TTC549 (cell line): ENCODE measurements around the gene CDH13.

Source experiments
- FAIRE-seq: peaks from 2 replicates; lab custom pipeline; 2012; peaks lifted over from hg19 to GRCh38; lab: Jason Lieb, UNC

Gene CDH13

DNA sequence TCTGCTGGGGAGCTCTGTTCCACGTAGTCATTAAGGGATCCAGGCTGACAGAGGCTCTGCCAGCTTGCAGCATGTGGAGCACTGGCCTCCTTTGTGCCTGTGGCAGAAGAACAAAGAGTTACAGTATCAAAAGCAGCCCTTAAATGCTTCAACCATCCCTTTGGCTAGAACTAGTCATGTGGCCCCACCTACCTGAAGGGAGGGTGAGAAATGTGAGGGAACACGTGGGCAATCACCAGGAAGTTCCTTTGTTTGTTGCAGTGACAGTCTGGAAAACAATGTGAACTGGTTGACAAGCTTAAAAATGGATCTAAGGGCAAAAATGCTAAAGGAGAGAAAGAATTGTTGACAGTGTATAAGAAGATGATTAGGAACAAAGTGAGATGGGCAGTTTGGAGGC, 890.6 kb downstream of the CDH13 start:
- no peak for FAIRE-seq

DNA sequence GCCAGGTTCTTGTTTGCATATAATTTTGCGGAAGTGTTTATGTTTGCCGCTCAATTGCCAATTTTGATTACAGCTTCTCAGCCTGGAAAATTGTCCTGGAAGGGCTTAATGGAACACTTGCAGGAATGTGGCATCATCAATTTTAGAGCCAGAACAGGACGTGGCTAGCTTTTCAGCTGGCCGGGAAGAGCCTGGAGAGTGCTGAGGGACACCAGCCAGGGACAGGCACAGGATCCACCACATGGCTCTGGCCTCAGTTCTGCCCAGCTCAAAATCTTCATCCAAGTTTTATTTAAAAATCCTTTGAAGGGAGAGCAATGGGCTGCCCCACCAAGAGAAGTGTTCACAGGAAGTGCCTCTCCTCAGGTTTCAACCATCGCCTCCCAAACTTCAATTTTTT, 893.8 kb downstream of the CDH13 start:
- no peak for FAIRE-seq

DNA sequence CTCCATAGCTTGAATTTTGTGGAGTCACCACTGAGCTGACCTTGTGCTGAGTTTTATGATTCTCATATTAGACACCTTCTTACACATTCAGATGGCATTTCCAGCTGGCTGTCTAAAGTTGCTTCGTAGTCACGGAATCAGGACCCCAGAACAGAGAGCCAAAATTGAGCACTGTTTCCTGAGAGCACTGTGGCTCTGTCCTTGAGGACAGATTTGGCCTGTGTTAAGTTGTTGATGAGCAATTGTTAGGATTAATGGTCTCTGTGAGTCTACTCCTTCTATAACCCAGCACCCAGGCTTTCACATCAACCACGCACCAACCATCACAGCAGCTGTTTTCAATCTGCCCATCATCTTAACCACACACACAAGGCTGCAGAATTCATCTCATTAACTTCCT, 903.5 kb downstream of the CDH13 start:
- no peak for FAIRE-seq

DNA sequence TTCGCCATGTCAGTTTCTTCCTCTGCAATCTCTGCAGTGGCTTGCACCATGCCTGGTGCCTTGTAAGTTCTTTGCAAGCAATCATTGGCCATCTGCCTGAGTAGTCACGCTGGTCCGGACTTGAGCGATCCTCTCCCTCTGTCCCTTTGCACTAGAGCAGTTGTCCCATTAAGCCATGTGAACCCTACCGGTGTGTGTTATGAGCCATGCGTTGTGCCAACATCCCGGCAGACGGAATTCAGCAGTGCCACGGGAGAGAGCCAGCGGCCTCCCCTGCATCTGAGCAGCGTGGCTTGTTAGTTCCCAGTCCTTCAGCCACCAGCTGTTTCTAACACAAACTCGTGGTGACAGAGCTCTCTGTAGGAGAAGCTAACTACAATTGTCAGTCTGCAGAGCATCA, 905.9 kb downstream of the CDH13 start:
- no peak for FAIRE-seq

DNA sequence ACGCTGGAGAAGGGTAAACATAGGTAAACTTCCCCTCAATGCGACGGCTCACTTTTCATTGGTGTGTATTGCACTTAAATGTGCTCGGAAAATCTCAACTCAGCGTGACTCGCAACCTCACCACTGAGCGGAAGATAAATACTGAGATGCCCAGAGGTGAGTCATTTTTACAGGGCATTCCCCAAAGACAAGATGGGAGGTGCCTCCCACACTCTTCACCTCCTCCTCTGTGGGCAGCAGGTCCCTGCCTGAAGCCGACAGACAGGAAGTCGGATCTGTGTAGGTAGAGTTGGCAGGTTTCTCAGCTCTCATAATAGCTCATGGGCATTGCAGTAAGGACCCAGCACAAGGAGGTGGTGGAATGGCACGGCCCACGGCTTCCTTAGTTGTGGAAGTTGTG, 906.4 kb downstream of the CDH13 start:
- FAIRE-seq, result no peak

DNA sequence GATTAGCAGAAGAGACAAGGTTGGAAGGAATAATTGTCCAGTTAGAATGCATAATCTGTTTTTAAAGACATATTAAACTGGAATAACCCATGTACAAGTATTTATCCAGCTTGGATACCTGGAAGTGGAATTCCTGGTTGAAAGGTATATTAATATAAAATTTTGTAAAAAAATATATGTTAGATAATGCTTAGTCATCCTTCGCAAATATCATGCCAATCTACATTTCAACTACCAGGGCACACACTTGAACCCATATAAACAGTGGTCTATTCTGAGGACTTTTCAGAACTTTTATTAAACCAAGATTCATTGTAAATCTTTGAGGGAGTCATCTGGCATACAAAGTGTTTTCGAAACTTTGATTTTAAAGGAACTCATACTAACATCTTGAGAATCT, 911.9 kb downstream of the CDH13 start:
- no peak for FAIRE-seq

DNA sequence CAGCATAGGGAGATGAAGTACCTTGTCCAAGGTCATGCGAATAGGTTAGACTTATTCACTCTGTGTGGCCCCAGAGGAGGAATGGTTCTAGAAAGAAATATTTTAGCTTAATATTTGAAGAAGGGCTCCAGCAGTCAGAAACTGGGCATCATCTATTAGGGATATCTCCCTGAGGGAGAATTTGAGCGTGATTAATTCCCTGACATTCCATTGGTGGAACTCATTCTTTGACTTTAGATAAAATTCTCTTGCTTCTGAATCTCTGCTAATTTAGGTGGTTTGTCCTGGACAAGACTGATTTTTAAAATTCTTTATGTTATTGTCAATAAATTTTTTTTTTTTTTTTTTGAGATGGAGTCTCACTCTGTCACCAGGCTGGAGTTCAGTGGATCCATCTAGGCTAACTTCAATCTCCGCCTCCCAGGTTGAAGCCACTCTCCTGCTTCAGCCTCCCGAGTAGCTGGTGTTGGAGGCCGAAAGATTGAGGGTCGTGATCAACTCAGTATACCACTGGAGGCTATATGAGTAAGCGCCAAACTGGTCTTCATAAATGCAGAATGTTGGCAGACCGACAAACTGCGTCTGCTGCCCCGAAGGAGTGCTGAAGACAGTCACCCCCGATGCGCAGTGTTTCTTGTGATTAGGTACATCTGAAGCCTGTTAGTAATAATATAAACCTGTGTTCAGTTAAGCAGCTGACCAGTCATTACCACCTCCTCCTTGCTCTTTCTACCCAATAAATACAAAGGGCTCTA, 913.1 kb downstream of the CDH13 start:
- FAIRE-seq, result no peak

DNA sequence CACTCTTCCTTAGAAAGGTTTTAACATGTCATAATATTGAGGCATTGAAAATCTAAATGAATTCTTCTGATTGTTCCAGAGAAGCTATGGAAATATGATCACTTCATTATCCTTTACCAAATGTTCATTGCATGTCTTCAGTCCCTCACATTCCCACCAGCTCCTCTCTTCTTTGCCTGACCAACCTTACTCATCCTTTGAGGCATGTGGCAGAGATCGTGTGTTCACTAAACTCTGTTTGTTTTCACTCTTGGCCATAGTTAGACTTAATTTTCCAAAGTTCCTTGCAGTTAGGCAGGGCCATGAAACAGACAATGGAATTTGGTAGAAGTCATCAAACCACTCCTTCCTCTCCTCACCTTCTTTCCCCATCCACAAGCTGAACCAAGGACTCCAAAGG, 914.5 kb downstream of the CDH13 start:
- no peak for FAIRE-seq

DNA sequence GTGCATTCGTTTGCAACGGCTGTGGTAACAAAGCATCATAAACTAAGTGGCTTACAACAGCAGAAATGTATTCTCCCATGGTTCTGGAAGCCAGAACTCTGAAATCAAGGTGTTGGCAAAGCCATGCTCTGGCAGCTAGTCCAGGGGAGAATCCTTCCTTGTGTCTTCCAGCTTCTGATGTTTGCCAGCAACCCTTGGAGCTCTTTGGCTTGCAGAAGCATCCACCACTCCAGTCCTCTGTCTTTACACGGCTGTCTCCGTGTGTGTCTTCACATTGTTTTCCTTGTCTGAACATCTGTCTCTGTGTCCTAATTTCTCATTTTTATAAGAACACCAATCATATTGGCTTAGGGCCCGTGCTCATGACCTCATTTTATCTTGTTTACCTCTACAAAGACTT, 915.7 kb downstream of the CDH13 start:
- FAIRE-seq, result no peak

DNA sequence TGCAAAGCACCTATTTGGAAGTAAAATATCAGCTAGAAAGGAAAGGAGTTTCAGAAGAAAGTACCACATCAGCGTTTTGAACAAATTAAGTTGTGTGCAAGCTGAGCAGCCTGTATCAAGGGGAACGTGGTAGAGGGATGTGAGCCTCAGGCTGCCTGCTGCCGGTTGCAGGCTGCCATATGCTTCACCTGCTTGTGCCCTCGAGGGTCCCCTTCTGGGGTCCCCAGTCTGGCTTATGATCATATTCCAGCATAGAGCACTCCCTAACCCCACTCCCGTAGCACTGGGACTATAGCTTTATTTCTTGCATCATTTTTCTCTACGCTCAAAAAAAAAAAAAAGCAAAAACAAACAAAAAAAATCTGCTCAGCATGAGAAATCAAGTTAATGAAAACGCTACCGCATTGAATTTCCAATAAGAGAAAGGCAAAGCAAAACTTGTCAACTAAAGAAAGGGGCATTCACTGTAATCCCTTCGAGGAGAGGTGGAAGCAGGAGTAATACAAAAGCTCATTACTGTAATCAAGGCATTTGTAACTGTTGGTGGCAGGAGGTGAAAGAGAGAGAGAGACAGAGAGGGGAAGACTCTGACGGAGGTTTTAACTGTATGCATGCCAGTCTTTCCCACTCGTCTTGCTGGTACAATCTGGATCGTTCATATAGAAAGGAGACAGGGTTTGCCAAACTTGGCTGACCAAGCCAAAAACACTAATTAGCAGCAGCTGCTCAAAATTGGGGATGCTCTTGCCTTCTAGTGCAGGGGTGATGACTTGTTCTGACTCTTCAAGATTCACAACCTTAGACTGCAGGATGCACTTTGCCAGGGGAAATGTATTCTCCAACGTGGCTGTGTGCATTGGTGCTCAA, 922.8 kb downstream of the CDH13 start:
- FAIRE-seq, result no peak

DNA sequence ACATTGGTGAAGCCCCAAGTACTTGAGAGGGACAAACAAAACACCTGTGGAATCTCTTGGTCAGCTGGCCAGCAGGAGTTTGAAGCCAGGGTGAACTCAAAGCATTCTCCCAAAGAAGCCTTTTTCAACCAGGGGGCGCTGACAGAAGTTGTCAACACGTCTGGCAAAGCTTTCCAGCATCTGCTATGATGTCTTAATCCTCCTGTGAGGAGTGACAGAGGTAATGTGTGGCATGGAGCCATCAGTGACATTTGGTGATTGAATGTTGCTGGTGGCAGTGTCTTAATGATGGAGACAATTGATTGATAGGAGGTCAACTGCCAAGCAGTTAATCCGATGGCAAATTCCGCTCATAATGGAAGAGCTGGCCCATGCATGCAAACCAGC, 923.4 kb downstream of the CDH13 start:
- FAIRE-seq, result no peak

DNA sequence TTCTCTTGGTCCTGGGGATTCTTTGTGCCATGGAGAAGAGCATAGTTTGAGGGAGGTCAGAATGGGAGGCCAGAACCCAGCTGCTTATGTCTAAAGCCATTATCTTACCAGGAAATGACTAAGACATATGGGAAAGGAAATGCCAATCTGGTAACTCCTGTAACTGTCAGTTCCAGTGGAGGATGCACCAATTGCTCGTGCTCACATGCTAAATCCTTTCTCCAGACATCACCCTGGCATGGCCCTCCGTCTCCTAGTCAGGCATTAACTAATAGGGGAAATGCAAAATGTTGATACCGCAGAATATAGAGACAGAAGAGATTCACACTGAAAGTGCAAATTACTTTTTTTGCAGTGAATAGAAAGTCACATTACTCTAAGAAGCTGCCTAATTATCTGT, 925.5 kb downstream of the CDH13 start:
- FAIRE-seq, result no peak

DNA sequence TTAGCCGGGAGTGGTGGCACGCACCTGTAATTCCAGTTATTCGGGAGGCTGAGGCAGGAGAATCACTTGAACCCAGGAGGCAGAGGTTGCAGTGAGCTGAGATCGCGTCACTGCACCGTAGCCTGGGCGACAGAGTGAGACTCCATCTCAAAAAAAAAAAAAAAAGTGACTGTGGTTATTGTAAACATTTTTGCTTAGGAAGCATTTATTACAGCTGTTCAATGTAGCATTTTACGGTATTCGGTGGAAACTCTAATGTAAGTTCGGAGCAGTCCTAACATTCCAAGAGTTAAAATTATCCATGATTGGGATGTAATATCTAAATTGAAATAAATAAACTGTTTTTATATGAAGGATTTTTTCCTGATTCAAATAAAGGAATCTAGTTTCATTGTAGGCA, 926.2 kb downstream of the CDH13 start:
- FAIRE-seq, result no peak

DNA sequence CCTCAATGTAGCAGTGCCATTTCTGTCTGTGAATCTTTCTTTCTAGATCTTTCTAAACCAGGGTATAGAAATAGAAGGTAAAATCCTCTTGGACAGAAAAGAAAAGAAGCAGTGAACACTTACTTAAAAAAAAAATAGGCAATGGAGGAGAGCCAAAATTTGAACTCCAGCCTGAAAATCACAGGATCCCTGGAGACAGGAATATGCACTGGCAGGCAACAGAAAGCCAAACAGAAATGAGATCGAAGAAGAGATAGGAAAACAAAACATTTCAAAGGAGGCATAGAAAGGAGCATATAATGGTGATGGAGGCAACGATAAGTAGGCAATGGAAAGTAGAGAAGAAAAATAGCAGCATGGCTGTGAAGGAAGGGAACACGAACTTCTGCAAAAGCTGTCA, 927.3 kb downstream of the CDH13 start:
- no peak for FAIRE-seq

DNA sequence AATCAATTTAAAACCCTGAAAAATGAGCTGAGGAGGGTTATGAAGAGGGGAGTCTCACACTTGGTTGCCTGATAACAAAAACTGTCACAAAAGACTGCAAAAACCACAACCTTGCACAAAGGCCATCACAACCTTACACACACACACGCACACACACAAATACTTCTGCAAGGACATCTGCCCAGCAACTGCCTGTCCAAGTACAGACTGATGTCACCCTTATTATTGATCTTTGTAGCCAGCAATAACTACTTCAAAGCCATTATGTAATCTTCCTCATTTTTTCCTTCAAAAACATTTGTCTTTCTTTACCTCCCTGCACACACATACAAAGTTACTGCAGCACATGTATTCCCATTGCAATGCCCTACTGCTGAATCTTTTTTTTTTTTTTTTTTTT, 927.8 kb downstream of the CDH13 start:
- FAIRE-seq, result no peak

DNA sequence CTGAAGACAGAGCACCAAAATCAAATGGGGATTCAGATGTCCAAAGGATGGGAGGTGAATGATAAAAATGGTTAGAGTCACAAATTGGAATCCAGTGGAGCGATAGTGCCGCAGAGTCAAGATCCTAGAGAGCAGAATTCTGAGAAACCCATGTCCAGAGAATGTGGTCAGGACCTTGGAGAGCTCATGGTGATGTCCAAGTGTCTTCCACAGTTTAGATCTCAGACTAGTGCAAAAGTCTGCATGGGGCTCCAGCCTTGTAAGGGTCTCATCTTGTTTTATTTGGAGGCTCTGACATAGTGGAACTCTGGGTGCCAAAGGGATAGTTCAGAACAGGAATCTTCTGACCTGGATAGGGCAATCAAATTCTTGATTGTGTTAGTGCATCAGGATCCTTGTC, 935.1 kb downstream of the CDH13 start:
- no peak for FAIRE-seq

DNA sequence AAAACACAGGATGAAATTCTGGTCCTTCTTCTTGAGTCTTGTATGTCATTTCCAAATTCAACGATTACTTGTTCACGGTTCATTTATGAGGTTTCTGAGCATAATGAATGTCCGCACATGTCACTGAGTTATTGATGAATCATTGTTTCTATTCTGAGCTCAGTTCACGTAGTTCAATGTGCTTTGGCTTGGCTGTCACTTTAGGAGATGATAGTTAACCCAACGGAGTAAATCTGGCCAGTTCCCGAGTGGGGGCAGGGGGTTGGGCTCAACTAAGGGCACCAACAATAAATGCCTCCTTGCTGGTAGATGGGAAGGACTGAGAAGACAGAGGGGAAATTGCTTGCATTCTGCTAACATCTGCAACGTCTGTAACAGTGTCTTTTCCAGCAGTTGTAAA, 941.6 kb downstream of the CDH13 start:
- no peak for FAIRE-seq

DNA sequence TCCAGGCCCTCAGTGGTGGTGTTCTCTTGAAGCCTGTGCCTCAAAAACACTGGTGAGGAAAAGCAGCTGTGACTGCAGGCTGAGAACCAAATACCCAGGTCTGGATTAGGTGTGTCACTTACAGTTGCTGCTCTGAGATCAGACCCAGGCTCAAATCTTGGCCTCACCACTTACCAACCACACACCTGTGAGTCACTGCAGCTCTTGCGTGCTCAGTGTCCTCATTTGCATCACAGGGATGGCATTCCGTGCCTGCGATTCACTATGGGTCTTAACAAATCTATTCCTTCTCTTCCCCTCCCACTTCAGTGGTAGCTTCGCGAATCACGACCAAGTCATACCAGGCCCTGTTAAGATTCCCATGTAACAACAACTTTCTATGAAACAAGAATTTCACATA, 947.6 kb downstream of the CDH13 start:
- no peak for FAIRE-seq

DNA sequence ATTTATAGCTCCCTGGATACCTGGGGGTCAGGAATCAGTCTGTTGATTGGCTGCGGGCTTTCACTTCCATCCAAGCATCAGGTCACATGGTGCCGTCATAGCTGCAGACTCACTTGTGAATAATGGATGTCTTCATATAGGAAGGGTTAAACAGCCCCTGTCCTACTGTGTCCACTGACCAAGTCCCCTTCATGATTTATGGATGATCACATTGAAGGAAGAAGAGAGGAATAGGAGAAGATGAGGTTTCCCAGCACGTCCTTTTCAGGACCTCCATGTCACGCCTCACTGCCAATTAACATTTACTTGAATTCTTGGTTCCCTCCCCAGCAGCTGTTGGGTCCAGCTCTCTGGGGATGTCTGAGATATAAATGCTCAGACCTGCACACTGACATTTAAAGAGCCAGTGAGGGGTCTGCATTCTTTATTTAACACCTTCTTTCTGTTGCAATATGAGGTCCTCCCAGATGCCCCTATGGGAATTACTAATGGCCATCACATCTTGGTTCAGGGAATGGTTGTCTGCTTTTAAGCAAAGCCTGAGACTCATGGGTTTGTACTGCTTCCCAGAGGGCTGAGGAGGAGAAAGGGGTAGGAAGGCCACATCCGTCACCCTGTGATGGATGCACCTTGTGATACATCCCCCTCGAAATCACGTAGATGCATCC, 950.4 kb downstream of the CDH13 start:
- no peak for FAIRE-seq

DNA sequence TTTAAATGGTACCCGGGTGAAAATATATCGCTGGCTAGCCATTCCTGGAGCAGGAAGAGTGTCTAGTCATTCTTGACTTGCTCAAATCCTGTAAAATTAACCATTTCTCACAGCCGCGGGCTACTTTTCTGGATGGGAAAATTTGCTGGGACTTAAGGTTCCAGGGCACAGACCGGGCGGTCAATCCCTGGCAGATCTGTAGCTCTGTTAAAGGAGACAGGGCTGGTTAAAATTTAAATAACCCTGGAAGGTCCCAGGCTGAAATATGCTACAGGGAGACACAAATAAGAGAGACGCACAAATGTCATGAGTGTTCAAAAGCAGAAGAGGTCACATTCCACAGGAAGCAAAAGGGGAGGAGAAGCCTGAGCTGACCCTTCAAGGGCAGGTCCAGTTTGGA, 951.4 kb downstream of the CDH13 start:
- FAIRE-seq, result no peak

DNA sequence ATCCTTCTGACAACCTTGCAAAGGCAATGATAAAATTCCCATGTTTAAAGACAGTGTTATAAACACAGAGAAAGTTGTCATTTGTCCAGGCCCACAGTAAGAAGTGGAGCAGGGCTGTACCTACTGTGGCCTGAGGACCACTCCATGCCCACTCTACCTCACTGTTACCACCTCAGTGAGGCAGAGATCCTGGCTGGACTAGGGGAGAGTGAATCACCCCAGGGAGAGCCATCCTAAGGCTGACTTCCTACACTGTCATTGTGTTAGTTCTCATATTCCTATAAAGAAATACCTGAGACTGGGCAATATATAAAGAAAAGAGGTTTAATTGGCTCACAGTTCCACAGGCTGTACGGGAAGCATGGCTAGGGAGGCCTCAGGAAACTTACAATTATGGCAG, 952.3 kb downstream of the CDH13 start:
- no peak for FAIRE-seq

DNA sequence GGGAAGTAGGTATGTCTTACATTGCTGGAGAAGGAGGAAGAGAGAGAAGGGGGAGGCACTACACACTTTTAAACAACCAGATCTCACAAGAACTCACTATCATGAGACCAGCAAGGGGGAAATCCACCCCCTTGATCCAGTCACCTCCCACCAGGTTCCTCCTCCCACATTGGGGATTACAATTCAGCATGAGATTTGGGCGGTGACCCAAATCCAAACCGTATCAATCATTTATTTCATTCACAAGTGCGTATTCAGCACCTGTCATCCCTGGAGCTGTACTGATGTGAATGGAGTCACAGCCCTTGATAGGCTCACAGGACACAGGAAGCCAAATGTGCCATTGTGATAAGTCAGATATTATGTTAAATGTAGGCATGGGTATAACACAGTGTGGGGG, 952.7 kb downstream of the CDH13 start:
- FAIRE-seq, result no peak

DNA sequence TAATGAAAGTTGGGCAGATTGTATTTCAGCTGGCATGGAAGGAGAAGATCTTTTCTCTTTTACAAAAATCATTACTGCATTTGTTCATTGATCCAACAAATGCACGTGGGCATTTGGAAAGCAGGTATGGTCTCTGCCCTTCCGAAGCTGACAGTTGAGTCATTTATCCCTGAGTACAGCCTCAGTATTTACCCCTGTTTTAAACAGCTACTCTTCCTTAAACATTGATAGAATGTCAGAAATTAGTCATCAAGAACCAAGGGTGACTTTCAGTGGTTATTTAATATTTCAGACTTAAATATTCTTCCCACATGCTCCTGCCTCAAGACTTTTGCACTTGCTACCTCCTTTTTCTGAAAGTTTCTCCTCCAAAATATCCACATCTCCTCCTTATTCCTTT, 954.3 kb downstream of the CDH13 start:
- FAIRE-seq, result no peak
